Small intestine (tissue), 7 donors: ENCODE data around the gene DOLPP1. TPM values are rescaled to one million over a fixed set of nuclear protein-coding genes. Genes with fewer than 3 reads are reported as not detected.

Experiments
- DNase-seq, 2 donors: peaks; one replicate each; pipeline versions ENCODE4 v3.0.0 to v3.0.0-alpha.2; 2013
- FAIRE-seq: peaks from 2 replicates; lab custom pipeline; 2012; peaks lifted over from hg19 to GRCh38; lab: Jason Lieb, UNC
- H3K27ac ChIP-seq, 3 donors: one replicate each; pipeline ENCODE4 v1.5.1; 2013; ENCODE audit warnings: low read length in 2 of 3, mild to moderate bottlenecking in 2 of 3, control low read depth in 1 of 3, inconsistent platforms in 1 of 3, low read depth in 1 of 3, moderate library complexity in 1 of 3
- H3K27me3 ChIP-seq, 3 donors: one replicate each; pipeline ENCODE4 v1.6.1; 2013; ENCODE audit warnings: low read length in 3 of 3, inconsistent platforms in 1 of 3; ENCODE audit not compliant: control insufficient read depth in 3 of 3, insufficient read depth in 3 of 3
- H3K36me3 ChIP-seq, 3 donors: one replicate each; pipeline ENCODE4 v1.6.1; 2013; ENCODE audit warnings: low read length in 3 of 3, inconsistent platforms in 1 of 3, low read depth in 1 of 3, mild to moderate bottlenecking in 1 of 3, moderate library complexity in 1 of 3; ENCODE audit not compliant: control insufficient read depth in 3 of 3, insufficient read depth in 2 of 3
- H3K4me1 ChIP-seq, 3 donors: one replicate each; pipeline ENCODE4 v1.6.1; 2013; ENCODE audit warnings: low read length in 2 of 3, inconsistent platforms in 1 of 3, low read depth in 1 of 3, mild to moderate bottlenecking in 1 of 3, moderate library complexity in 1 of 3; ENCODE audit not compliant: control insufficient read depth in 3 of 3, insufficient read depth in 2 of 3
- H3K4me3 ChIP-seq, 3 donors: one replicate each; pipeline ENCODE4 v1.5.1; 2013; ENCODE audit warnings: low read length in 3 of 3, control low read depth in 1 of 3, inconsistent platforms in 1 of 3, low read depth in 1 of 3, mild to moderate bottlenecking in 1 of 3, moderate library complexity in 1 of 3
- H3K9me3 ChIP-seq, 2 donors: one replicate each; pipeline ENCODE4 v1.6.1; 2013; ENCODE audit warnings: low read depth in 1 of 2, low read length in 1 of 2; ENCODE audit not compliant: control insufficient read depth in 2 of 2, insufficient read depth in 1 of 2
- WGBS, 3 donors: extraction: QIAGEN DNeasy Blood & Tissue Kit; methylation state at CpG; one replicate each; pipeline ENCODE4 v1.1.7; 2013; 5-methylcytosine and 5-hydroxymethylcytosine counted together
- polyA plus RNA-seq, 4 donors: library from polyadenylated mRNA; stranded (reverse) in 3 of 4; unstranded in 1 of 4; fragments of 200-250 nt in 3 of 4; fragments of 120-200 nt in 1 of 4; gene quantifications; one replicate each; pipeline versions ENCODE4 v1.2.1 to v1.2.3, GENCODE V29; 2013
- donor health status: healthy with polysubstance abuse.
- donor health status: control.
- donor health status: control.
- donor health status: Bipolar disorder and iron deficiency.
- donor health status: healthy.

The DOLPP1 gene
- polyA plus RNA-seq, 4 donors: 27.4 to 34.9 (median 28.5) TPM

GRCh38 chr9:129075996-129076639, 4.8 kb upstream of the DOLPP1 start:
- FAIRE-seq (no peak), DNase-seq (peak; percentile 82 to 98)
- H3K27me3 ChIP-seq: no peaks in the 10 kb centered on the region
- H3K36me3 ChIP-seq: peaks cover 0 to 18% (median 0%) of the 10 kb centered on the region in 3 donors
- H3K4me1 ChIP-seq: peaks cover 2 to 38% (median 12%) of the 10 kb centered on the region in 3 donors
- peak overlapping the region; percentile 74 to 92 (median 90) for H3K27ac ChIP-seq
- H3K4me3 ChIP-seq: no peak overlapping the region
- peaks cover 0 to 5% of the 10 kb centered on the region in 2 donors for H3K9me3 ChIP-seq
- WGBS, 3 donors: 28 to 69% (median 40%) methylated on average over 16 of the region's 16 CpGs

- WGBS, 3 donors: 84 to 90% (median 87%) methylated on average over 11 of the region's 11 CpGs
- H3K4me3 ChIP-seq: no peak overlapping the region
- H3K9me3 ChIP-seq: peaks cover 0 to 5% of the 10 kb centered on the region in 2 donors
- H3K27ac ChIP-seq: peak overlapping the region; percentile 74 to 92 (median 90)
- peaks cover 2 to 39% (median 12%) of the 10 kb centered on the region in 3 donors for H3K4me1 ChIP-seq
- DNase-seq (no peak), FAIRE-seq (no peak)
- H3K27me3 ChIP-seq: no peaks in the 10 kb centered on the region
- peaks cover 0 to 12% (median 0%) of the 10 kb centered on the region in 3 donors for H3K36me3 ChIP-seq
Observed at GRCh38 chr9:129076640-129077037, 4.3 kb upstream of the DOLPP1 start.

- DNase-seq (peak in 1 of 2 donors; percentile 68), FAIRE-seq (no peak)
- Histone ChIP-seq H3K36me3 (peaks cover 0 to 8% (median 0%) of the 10 kb centered on the region in 3 donors), H3K4me1 (peaks cover 5 to 45% (median 17%) of the 10 kb centered on the region in 3 donors), H3K27me3 (no peaks in the 10 kb centered on the region), H3K4me3 (no peak overlapping the region), H3K9me3 (peaks cover 0 to 5% of the 10 kb centered on the region in 2 donors), H3K27ac (peak overlapping the region; percentile 74 to 92 (median 90))
- WGBS, 3 donors: 18 to 65% (median 33%) methylated on average over 10 of the region's 10 CpGs
Observed at GRCh38 chr9:129077236-129077635, 3.7 kb upstream of the DOLPP1 start.

- DNase-seq: peak; percentile 64 to 93
- H3K27ac ChIP-seq: peak overlapping the region; percentile 49 to 92 (median 88)
- peaks cover 5 to 61% (median 25%) of the 10 kb centered on the region in 3 donors for H3K4me1 ChIP-seq
- no peak for FAIRE-seq
- no peaks in the 10 kb centered on the region for H3K27me3 ChIP-seq
- H3K9me3 ChIP-seq: peaks cover 0 to 5% of the 10 kb centered on the region in 2 donors
- peak overlapping the region in 1 of 3 donors; percentile 1 for H3K4me3 ChIP-seq
- 59 to 75% (median 61%) methylated on average over 16 to 18 of the region's 18 CpGs for WGBS, 3 donors
- H3K36me3 ChIP-seq: peaks cover 0 to 25% (median 0%) of the 10 kb centered on the region in 3 donors
Observed at GRCh38 chr9:129078691-129079503, 2.0 kb upstream of the DOLPP1 start.

- FAIRE-seq: no peak
- H3K27ac ChIP-seq: peak overlapping the region; percentile 51 to 74 (median 61)
- peak overlapping the region in 2 of 3 donors; percentile 47 to 88 for H3K4me3 ChIP-seq
- WGBS, 3 donors: 85 to 87% (median 86%) methylated on average over 11 to 13 of the region's 13 CpGs
- H3K27me3 ChIP-seq: no peaks in the 10 kb centered on the region
- H3K36me3 ChIP-seq: peaks cover 0 to 34% (median 0%) of the 10 kb centered on the region in 3 donors
- DNase-seq: no peak
- peaks cover 5 to 63% (median 25%) of the 10 kb centered on the region in 3 donors for H3K4me1 ChIP-seq
- H3K9me3 ChIP-seq: peaks cover 0 to 5% of the 10 kb centered on the region in 2 donors
Observed at GRCh38 chr9:129079829-129080228, 1.1 kb upstream of the DOLPP1 start.

- Histone ChIP-seq H3K9me3 (peaks cover 0 to 3% of the 10 kb centered on the region in 2 donors), H3K36me3 (peaks cover 0 to 38% (median 2%) of the 10 kb centered on the region in 3 donors), H3K27me3 (no peaks in the 10 kb centered on the region), H3K4me3 (peak overlapping the region; percentile 47 to 88 (median 58)), H3K4me1 (peaks cover 5 to 62% (median 25%) of the 10 kb centered on the region in 3 donors), H3K27ac (peak overlapping the region; percentile 51 to 74 (median 61))
- FAIRE-seq: no peak
- WGBS, 3 donors: 7 to 25% (median 19%) methylated on average over 12 of the region's 12 CpGs
- no peak for DNase-seq
Observed at GRCh38 chr9:129080298-129080600, 662 bp upstream of the DOLPP1 start.

- peaks cover 5 to 51% (median 23%) of the 10 kb centered on the region in 3 donors for H3K4me1 ChIP-seq
- peak overlapping the region; percentile 60 to 88 (median 65) for H3K4me3 ChIP-seq
- DNase-seq: peak in 1 of 2 donors; percentile 89
- no peak for FAIRE-seq
- no peaks in the 10 kb centered on the region for H3K27me3 ChIP-seq
- H3K36me3 ChIP-seq: peaks cover 5 to 50% (median 7%) of the 10 kb centered on the region in 3 donors
- H3K9me3 ChIP-seq: no peaks in the 10 kb centered on the region
- 1% methylated on average over 30 of the region's 30 CpGs for WGBS, 3 donors
- peak overlapping the region; percentile 76 to 81 (median 79) for H3K27ac ChIP-seq
Observed at GRCh38 chr9:129081388-129081904, 535 bp downstream of the DOLPP1 start.

GRCh38 chr9:129084087-129084486, 3.2 kb downstream of the DOLPP1 start:
- Histone ChIP-seq H3K27me3 (no peaks in the 10 kb centered on the region), H3K27ac (peak overlapping the region in 1 of 3 donors; percentile 49), H3K36me3 (peaks cover 13 to 67% (median 19%) of the 10 kb centered on the region in 3 donors), H3K9me3 (no peaks in the 10 kb centered on the region), H3K4me1 (peaks cover 5 to 30% (median 16%) of the 10 kb centered on the region in 3 donors), H3K4me3 (no peak overlapping the region)
- no peak for FAIRE-seq
- DNase-seq: peak in 1 of 2 donors; percentile 87
- WGBS, 3 donors: 42 to 76% (median 53%) methylated on average over 7 of the region's 7 CpGs
